Measurements from ENCODE around the gene CHMP3. TPM values are rescaled to one million over a fixed set of nuclear protein-coding genes. Genes with fewer than 3 reads are reported as not detected.
"Not testable (repeated sequence)": the region's sequence is repeated elsewhere in the genome, so short reads cannot be mapped to it uniquely, and the experiment has no call there.

CHMP3 gene
- total RNA-seq, 2 donors from 2014 or later, result 173 to 190 TPM

- DNase-seq (no peak), ATAC-seq (no peak)
- intact Hi-C loops (cut with DNase I, micrococcal nuclease), result no loop called here
These were observed 43.1 kb downstream of the CHMP3 start for GRCh38 chr2:86520153-86520552.

GRCh38 chr2:86519349-86519748, 43.9 kb downstream of the CHMP3 start:
- intact Hi-C loops (cut with DNase I, micrococcal nuclease), result no loop called here

GRCh38 chr2:86518481-86518880, 44.8 kb downstream of the CHMP3 start:
- intact Hi-C loops (cut with DNase I, micrococcal nuclease), result no loop called here
- ATAC-seq (peak; percentile 75), DNase-seq (peak in 1 of 2 donors; percentile 11)

More at GRCh38 chr2:86519349-86519748, 43.9 kb downstream of the CHMP3 start:
- ATAC-seq (peak; percentile 34), DNase-seq (no peak)

- DNase-seq (no peak), ATAC-seq (no peak)
- intact Hi-C loops (cut with DNase I, micrococcal nuclease), result no loop called here
These were observed 49.1 kb downstream of the CHMP3 start for GRCh38 chr2:86513948-86514660.

- no peak for DNase-seq
- intact Hi-C loops (cut with DNase I, micrococcal nuclease), result no loop called here
- no peak for ATAC-seq
These were observed 50.4 kb downstream of the CHMP3 start for GRCh38 chr2:86512892-86513291.

- intact Hi-C loops (cut with DNase I, micrococcal nuclease), result no loop called here
- no peak for DNase-seq
- no peak for ATAC-seq
These were observed 51.2 kb downstream of the CHMP3 start for GRCh38 chr2:86512034-86512433.

GRCh38 chr2:86510436-86510933, 52.8 kb downstream of the CHMP3 start:
- ATAC-seq (no peak), DNase-seq (no peak)
- intact Hi-C loops (cut with DNase I, micrococcal nuclease), result no loop called here

- ATAC-seq (no peak), DNase-seq (no peak)
- intact Hi-C loops (cut with DNase I, micrococcal nuclease), result no loop called here
These were observed 55.6 kb downstream of the CHMP3 start for GRCh38 chr2:86507600-86507999.

GRCh38 chr2:86500325-86501083, 62.7 kb downstream of the CHMP3 start:
- intact Hi-C loops (cut with DNase I, micrococcal nuclease), result no loop called here
- DNase-seq (no peak), ATAC-seq (peak; percentile 11)

GRCh38 chr2:86499326-86499725, 63.9 kb downstream of the CHMP3 start:
- intact Hi-C loops (cut with DNase I, micrococcal nuclease), result no loop called here
- ATAC-seq (no peak), DNase-seq (no peak)

- ATAC-seq, result no peak
- intact Hi-C loops (cut with DNase I, micrococcal nuclease), result no loop called here
- no peak for DNase-seq
These were observed 64.6 kb downstream of the CHMP3 start for GRCh38 chr2:86498468-86499260.

- ATAC-seq; intact Hi-C loops (cut with DNase I, micrococcal nuclease); DNase-seq: not testable (repeated sequence)
These were observed 66.9 kb downstream of the CHMP3 start for GRCh38 chr2:86496391-86496790.

- intact Hi-C loops (cut with DNase I, micrococcal nuclease), result no loop called here
- DNase-seq, result no peak
- peak; percentile 88 for ATAC-seq
These were observed 71.2 kb downstream of the CHMP3 start for GRCh38 chr2:86492048-86492453.

GRCh38 chr2:86491088-86491487, 72.2 kb downstream of the CHMP3 start:
- DNase-seq (no peak), ATAC-seq (no peak)
- intact Hi-C loops (cut with DNase I, micrococcal nuclease), result no loop called here

GRCh38 chr2:86490245-86490644, 73.0 kb downstream of the CHMP3 start:
- ATAC-seq (no peak), DNase-seq (no peak)
- intact Hi-C loops (cut with DNase I, micrococcal nuclease), result no loop called here

- DNase-seq, result no peak
- ATAC-seq, result no peak
- intact Hi-C loops (cut with DNase I, micrococcal nuclease), result no loop called here
These were observed 73.7 kb downstream of the CHMP3 start for GRCh38 chr2:86489542-86489941.

GRCh38 chr2:86488561-86489250, 74.5 kb downstream of the CHMP3 start:
- ATAC-seq (no peak), DNase-seq (no peak)
- intact Hi-C loops (cut with DNase I, micrococcal nuclease), result no loop called here

GRCh38 chr2:86487062-86487461, 76.2 kb downstream of the CHMP3 start:
- ATAC-seq, result no peak
- intact Hi-C loops (cut with DNase I, micrococcal nuclease), result no loop called here
- no peak for DNase-seq

- ATAC-seq (no peak), DNase-seq (no peak)
- intact Hi-C loops (cut with DNase I, micrococcal nuclease), result no loop called here
These were observed 77.4 kb downstream of the CHMP3 start for GRCh38 chr2:86485802-86486201.
